HUDEP-2 (cell line): ENCODE measurements around the gene DIAPH1.

Source experiments
- DNase-seq, 76 experiments: peaks; one replicate each; lab custom pipeline; 2025; ENCODE audit not compliant: unreplicated experiment in 76 of 76; lab: John Stamatoyannopoulos, UW

DIAPH1 gene

DNA sequence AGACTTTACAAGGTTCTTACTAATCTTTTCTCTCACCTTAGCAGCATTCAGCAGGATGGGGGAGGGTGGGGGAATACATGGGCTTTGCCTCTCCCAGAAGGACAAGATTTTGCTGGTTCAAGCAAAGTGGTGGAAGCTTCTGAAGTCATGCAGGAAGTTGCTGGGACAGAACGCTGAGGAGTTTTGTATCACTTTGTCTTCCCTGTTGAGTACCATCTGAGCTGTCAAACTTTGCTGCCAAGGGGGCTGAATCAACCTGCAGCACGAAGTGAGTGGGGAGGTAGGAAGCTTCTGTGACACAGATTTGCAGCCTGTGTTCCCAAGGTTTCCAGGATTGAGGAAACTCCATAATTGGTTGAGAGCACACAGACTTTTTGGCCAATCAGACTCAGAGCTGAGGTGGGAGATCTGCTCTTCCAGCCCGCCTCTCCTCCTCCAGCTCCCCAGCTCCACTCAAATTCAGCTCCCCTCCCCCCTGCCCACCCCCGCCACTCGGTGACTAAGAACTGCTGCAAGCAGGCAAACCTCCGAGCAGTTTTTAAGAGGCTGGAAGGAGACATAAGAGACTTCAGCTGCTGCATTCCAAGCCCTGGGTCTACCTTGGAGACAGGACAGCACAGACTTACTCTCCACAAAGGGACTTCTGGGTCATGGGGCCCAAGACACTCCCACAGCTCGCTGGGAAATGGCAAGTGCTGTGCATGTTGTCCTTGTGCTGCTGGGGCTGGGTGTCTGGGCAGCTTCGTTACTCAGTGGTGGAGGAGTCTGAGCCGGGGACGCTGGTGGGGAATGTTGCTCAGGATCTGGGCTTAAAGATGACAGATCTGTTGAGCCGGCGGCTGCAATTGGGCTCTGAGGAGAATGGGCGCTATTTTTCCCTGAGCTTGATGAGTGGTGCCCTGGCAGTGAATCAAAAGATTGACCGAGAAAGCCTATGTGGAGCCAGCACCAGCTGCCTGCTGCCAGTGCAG lies 129.9 kb downstream of the DIAPH1 start, which contains the start of gene PCDHGC5:
Gene PCDHGC5 (plus strand): TSS at position 491 of the 971 bp plus-strand sequence. CDS start 160 bp downstream, at position 651.
- DNase-seq = no peak

GRCh38 chr5:141487131-141487530 lies 131.7 kb downstream of the DIAPH1 start:
- DNase-seq = no peak

GRCh38 chr5:141486091-141486490 lies 132.7 kb downstream of the DIAPH1 start:
- no peak for DNase-seq

- no peak for DNase-seq
These were observed 133.3 kb downstream of the DIAPH1 start for GRCh38 chr5:141485321-141486055.

DNA sequence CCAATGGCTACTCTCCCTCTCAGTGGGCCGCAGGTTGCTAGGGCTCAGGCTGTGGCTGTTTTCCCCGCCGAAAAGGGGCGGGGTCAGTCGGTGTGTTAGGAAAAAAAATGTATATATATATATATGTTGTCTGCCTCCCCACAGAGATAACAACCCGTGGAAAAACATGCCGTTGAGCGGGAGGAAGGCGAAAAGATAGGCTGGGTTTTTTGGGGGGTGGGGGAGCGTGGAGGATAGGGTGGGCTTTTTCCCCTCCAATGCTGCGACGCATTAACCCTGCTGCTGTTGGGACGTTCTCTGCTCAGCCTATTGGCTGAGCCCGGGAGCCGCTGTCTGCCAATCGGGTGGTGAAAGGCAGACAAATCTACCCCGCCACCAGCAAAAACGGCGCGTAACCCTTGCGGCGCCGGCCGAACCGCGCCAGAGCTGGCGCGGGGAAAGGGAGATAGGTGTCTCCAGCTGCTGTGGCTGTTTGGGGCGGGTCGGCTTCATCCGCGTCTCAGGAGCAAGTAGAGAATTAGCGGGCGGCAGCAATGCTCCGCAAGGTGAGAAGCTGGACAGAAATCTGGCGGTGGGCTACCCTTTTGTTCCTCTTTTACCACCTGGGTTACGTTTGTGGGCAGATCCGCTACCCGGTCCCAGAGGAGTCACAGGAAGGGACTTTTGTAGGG lies 134.0 kb downstream of the DIAPH1 start, which contains the start of gene PCDHGC4:
Gene PCDHGC4 (plus strand): TSS at position 390 of the 671 bp plus-strand sequence. CDS start 144 bp downstream, at position 534.
- no peak for DNase-seq

DNA sequence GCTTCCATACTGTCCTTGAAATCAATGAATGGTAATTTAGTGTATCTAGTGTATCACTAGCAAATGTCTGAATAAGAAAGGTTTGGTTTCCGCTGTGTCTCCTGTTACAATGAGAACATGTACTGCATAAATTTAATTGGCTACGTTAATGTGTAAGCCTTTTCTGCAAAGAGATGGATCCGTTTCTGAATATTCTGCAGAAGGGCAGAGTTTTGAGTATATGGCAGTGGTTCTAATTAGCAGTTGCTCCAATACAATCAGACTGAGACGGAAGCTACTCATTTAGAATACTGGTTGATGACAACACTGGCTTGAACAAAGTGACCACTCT lies 134.5 kb downstream of the DIAPH1 start:
- DNase-seq = no peak

GRCh38 chr5:141483902-141484301 lies 134.9 kb downstream of the DIAPH1 start:
- DNase-seq = no peak

GRCh38 chr5:141479776-141480175 lies 139.0 kb downstream of the DIAPH1 start:
- DNase-seq = no peak

DNA sequence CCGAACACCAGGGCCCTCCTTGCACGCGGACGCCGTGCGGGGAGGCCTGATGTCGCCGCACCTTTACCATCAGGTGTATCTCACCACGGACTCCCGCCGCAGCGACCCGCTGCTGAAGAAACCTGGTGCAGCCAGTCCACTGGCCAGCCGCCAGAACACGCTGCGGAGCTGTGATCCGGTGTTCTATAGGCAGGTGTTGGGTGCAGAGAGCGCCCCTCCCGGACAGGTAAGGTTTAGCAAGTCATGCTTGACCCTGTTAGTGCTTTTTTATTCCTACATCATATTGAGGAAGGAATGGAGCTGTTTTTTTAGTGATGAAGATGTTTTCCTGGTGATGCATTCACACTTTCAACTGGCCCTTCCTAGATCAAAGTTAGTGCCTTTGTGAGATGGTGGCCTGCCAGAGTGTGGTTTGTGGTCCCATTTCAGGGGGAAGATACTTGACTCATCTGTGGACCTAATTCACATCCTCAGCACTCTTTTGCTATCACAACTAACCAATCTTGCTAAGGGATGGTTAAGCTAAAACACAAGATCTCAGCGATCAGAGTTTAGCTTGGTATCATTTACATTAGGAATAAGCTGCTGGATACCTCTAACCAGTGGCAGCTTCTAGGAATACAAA lies 140.4 kb downstream of the DIAPH1 start:
- no peak for DNase-seq

- no peak for DNase-seq
These were observed 141.0 kb downstream of the DIAPH1 start for GRCh38 chr5:141477815-141478214.

- DNase-seq = no peak
These were observed 141.7 kb downstream of the DIAPH1 start for GRCh38 chr5:141477044-141477575.

GRCh38 chr5:141476132-141476911 lies 142.5 kb downstream of the DIAPH1 start:
- no peak for DNase-seq

GRCh38 chr5:141475625-141476131 lies 143.1 kb downstream of the DIAPH1 start, which contains the start of gene PCDHGC3:
TSS of gene PCDHGC3 (plus strand) at chr5:141475966. CDS start at chr5:141476117, 151 bp downstream.
- DNase-seq = peak in 2 of 76 experiments; percentile 5 to 8

DNA sequence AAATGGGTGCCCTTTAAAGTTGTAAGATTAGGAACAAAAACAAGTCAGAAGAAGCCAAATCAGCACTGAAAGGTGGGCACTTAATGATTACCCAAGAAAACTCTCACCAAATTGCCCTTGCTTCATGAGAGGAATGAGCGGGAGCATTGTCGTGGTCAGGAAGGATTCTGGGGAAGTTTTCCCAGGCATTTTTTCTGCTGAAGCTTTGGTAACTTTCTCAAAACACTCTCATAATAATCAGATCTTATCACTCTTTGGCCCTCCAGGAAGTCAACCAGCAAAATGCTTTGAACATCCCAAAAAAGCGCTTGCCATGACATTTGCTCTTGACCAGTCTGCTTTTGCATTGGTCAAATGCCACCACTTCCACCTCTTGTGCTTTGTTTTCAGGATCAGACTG lies 153.4 kb downstream of the DIAPH1 start:
- DNase-seq = no peak
